NCI-H2196 (cell line): ENCODE results near the gene COL5A1.

Experiments used
- DNase-seq: peaks from one replicate; lab custom pipeline; 2025; ENCODE audit not compliant: unreplicated experiment; lab: John Stamatoyannopoulos, UW

COL5A1 gene

DNA sequence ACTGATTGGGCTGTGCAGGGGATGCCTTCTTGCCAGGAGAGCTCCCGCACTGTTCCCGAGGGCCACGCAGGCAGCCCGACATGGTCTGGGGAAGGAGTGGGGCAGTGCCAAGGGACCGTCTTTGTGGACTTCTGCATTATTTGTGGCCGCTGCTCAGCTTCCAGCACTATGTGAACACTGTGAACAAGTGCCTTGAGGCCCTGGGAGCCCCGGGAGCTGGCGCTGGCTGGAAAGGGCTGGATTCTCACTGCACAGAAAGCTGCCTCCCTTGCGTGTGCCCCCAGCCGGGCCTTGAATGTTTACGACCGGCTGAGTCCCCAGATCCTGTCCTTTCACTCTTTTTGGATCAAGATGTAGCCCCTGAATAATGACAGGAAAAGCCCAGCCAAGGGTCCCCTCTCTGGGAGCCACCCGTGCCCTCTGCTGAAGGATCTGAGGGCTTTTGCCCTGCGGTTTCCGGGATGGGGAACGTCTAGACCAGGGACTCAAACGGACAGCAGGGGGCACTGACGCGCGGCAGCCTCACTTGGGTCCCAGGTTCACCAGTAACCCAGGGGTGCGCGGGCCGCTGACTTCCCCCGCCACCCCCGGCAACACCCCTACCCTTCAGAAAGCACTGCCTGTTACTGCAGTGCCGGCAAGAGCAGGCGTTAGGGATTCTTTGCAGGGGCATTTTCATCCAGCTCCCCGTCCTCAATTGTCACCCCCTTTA is 140.1 kb downstream of the COL5A1 start:
- no peak for DNase-seq

DNA sequence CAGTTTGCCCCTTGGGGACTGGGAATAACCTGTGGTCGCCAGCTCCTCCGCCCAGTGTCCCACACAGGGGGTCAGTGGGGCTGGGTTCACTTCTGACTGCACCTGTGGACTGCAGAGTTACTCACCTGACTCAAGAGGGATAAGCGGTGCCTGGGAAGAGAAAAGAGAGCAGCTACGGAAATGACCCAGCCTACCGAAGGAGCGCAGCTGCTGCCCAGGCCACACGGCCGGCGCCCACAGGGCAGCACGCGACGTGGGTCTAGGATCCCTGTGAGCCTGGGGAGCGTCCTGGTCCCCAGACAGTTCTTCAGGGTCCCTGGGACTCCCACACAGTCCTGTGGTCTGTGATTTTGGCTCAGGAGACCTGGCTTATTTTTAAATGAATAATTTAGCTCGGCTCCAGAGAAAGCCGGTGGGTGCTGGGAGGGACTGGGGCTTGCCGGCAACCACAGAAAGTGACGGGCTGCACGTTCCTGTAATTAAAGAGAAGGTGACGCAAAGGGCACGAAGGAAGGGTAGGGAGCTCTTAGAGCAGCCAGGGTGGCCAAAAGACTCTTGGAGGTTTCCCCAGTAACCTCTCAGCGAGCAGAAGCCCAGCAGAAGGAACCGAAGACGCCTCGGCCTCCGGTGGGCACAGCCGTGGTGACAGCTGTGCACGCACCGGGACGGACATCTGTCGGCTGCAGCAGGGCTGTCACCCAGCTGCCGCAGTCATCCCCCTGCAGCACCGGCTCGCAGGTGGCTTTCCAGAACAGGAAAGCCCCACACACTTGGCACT is 141.5 kb downstream of the COL5A1 start:
- no peak for DNase-seq

DNA sequence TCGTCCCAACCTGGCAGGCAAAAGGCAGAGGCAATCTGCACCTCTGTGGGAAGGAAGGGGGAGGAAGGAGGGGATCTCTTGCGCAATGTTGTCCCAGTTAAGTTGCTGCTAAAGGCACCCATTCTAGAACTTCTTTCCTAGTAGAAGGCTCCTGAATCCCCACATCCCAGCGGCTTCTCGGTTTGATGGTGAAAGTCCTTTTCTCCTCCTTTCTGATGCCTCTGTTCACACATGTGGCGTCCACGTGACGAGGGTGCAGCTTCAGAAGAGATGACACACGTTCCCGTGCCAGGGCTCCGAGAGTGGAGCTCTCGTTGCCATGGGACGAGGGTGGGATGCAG is 142.1 kb downstream of the COL5A1 start:
- DNase-seq = no peak

DNA sequence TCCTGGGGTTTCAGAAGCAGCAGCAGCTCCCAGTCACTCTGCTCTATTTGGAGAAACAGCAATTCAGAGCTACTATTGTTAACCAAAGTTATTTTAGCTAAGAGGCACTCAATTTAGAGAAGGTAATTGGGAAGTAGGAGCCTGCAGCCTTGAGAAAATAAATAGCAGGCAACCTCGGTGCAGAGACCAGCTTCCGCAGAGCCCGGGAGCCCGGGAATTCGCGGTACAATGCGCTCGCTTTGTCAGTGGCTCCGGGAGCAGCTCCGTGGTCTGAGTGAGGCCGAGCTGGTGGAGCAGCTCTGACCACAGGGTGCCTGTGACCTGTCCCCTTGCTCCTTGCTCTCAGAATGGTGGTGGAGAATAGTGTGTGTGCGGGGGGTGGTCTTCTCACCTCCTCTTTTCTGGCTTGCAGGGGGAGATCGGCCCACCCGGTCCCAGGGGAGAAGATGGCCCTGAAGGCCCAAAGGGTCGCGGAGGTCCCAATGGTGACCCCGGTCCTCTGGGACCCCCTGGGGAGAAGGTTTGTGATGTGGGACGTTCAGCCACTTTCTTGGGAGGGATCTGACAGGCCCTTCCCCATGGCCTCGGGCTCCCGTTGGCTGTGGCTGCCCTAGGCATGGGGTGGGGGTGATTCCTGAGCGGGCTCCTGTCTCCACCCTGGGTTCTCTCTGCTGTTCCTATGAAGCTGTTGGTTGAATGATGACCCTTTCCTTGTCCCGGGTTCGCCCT is 143.1 kb downstream of the COL5A1 start:
- DNase-seq = no peak

DNA sequence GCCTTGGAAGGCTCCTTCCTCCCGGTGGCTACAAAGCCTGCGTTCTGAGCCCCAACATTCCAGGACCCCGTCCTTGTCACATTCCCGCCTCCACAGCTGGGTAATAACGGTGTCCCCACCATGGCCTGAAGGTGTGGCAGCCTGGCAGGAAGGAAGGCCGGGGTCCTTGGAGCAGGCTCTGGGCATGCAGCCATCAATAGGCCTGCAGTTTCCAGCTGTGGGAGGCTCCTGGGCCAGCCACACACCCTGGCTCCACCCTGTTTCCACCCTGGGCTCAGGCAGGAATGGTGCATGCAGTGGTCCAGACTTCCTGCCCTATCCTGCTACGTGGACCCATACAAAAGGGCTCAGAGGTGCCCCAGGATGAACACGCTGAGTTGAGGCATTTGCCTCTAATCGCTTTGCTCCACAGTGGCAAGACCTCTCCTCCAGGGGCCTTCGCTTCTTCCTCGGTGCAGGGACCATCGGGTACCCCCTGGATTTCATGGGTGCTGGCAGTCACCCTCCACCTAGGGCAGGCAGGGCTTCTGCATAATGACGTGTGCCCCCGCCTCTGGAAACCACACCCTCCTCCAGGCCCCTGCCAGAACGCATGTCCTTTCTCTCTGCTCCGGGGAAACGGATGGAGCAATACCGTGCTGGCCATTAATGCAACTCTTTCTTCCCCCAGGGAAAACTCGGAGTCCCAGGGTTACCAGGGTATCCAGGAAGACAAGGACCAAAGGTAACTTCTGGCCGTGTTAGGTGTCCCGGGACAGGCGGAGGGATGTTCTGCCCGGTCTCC is 143.9 kb downstream of the COL5A1 start:
- DNase-seq = no peak

DNA sequence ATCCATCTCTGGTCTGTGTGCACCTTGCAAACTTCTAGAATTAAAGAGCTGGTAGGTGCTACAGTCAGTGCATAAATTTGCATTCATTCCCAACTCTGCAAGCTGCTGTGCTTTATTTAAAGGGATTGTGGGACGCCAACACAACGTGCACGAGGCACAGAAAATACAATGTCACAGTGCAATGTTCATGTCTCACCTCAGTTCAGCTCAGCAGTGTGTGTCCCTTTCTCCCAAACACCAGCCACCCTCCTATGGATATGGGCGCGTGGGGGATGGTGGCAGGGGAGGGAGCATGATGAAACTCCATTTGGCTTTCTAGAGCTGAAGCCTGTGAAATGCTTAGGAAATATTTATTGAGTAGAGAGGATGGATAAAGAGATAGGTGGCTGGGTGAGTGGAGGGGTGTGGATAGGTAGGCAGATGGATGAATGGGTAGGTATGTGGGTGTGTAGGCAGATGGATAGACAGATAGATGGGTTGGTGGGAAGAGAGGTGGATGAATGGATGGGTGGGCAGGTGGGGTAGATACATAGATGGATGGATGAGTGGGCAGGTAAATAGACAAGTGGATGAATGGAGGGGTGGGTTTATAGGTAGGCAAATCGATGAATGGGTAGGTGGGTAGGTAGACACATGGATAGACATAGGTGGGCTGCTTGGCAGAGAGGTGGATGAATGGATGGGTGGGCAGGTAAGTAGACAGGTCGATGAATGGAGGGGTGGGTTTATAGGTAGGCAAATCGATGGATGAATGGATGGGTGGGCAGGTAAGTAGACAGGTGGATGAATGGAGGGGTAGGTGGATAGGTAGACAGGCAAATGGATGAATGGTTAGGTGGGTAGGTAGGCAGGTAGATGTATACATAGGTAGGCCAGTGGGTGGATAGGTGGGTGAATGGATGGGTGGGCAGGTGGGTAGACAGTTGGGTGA is 146.3 kb downstream of the COL5A1 start:
- no peak for DNase-seq

DNA sequence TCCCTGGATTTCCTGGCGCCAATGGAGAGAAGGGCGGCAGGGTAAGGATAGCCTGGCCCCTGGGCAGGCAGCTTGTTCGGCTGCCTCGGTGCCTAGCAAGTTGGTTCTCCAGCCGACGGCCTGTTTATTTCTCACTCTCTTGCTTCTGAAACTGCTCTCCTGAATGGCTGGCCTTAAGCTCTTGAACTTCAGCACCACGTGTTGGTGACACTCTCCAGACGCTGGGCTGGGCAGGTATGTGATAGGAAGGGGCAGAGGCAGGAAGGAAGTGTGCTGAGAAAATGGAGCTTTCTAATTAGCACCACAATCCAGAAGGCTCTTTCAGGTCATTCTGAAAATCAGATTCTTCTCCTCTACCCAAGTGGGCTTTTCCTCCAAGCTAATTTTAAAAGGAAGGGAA is 147.6 kb downstream of the COL5A1 start:
- DNase-seq = no peak

DNA sequence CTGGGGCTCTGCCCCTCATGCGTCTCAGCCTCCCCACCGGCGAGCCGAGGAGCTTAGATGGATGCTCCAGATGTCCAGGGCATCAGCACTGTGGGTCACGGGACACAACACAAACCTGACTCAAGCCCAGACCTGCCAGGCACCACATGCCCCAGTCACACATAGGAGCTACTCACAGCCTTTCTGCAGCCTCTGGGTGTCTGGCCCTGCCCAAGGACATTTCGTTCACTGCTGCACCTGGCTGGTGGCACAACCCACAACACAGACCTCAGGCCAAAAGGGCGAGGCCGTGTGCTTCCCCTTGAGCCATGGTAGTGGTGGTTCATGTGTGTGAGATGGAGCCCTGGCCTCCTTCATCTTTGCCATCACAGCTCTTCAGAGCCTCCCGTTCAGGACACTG is 149.4 kb downstream of the COL5A1 start:
- no peak for DNase-seq

DNA sequence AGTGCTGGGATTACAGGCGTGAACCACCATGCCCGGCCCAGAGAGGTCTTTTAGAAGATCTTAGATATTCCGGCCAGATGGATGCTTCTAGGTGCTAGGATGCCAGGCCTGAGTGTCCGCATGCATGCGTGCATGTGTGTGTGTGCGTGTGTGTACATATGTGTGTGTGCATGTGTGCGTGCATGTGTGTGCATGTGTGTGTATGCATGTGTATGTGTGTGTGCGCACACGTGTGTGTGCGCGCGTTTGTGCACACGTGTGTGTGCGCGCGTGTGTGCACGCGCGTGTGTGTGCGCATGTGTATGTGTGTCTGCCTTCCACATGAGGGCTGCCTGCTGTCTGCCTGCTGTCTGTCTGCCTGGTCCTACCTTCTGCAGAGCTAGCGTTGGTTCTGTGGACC is 151.0 kb downstream of the COL5A1 start:
- DNase-seq = no peak

DNA sequence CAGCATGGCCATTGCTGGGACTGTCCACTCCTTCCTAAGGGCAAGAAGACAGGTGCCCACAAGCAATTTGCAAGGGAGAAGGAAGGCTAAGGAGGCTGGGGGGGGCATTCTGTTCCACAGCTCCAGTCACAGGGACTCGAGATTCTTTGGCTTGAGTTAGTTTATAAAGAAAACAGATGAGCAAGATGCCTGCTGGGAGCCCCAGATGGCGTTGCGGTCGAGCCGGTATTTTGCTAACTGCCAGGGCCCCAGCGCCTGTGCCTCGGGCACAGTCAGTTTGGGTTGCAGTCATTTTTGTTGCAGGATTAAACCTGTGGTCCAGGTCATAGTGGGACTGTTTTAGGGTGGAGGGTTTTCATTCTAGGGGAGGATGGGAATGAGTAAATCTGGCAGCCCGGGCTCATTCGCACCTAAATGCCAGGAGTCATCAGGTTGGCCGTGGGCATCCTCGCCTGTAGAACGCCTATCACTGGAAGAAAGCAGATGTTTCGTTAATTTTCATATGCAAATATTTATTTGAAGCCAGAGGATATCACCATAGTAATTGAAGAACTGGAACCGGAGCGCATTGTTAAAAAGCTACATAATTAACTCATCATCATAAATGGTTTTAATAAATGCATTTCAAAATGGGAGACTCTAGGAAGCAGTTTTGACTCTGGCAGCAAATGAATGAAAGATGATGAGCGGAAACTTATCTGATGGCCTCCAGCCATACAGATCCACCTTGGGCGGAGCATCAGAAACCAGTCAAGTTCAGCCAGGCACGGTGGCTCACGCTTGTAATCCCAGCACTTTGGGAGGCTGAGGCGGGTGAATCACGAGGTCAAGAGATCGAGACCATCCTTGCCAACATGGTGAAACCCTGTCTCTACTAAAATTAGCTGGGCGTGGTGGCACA is 151.9 kb downstream of the COL5A1 start:
- DNase-seq = no peak

DNA sequence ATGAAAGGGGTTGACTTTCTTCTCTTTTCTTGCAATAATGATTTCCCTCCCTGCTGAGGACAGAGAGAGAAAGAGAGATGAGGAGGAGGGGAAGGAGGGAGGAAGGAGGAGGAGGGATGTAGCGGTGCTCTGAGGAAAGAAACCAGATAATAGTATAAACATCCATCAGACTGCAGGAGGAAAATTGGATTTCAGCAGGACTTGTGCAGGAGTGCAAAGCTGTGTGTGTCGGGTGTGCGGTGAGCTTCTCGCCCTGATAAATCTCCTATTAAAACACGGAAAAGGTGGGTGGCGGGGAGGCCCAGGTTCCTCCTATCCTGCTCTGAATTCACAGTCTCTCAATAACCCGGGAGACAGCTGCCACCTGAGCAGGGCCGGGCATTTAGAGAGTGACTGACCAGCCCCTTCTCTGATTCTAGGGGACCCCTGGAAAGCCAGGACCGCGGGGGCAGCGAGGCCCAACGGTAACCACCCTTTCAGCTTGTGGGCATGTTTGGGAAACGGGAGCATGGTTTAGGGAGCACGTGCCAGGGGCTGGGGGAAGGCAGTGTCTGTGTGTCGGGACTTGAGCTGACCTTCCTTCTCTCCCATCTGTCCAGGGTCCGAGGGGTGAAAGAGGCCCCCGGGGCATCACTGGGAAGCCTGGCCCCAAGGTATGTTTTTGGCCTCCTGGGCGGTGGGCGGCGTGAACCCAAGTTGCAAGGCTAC is 153.2 kb downstream of the COL5A1 start:
- DNase-seq = no peak

DNA sequence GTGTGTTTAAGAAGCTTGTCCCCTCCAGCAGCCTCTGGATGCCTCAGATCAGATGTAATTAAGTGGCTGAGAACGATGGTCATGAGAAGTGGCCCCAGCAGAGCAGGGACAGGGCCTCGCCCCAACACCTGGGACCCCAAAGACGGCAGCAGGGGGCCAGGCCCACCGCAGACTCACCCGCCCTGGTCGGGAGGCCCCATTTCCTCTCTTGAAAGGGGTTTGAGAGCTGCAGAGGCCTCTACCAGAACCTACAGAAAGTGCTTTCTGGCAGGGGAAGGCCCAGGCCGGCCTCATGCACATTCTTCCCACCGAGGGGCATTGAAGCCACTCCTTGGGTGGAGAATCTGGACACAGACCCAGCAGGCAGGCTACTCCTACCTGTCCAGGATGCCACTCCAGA is 153.8 kb downstream of the COL5A1 start:
- DNase-seq = no peak

DNA sequence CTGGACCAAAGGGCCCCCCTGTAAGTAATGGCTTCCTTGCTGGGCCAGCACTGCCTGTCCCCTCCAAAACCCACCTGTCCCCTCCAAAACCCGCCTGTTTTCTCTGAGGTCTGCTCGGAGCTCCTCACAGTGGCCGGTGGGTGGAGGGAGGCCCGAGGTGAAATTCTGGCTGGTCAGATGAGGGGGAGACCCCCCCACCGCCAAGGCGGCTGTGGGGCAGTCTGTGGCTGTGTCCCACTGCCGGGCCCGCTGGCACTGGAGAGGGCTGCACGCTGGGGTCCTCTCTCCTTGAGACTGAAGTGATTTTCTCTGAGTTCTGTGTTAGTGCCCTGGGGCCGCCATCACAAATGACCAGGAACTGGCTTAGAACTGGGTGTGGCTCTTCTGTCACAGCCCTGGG is 155.3 kb downstream of the COL5A1 start:
- DNase-seq = no peak

DNA sequence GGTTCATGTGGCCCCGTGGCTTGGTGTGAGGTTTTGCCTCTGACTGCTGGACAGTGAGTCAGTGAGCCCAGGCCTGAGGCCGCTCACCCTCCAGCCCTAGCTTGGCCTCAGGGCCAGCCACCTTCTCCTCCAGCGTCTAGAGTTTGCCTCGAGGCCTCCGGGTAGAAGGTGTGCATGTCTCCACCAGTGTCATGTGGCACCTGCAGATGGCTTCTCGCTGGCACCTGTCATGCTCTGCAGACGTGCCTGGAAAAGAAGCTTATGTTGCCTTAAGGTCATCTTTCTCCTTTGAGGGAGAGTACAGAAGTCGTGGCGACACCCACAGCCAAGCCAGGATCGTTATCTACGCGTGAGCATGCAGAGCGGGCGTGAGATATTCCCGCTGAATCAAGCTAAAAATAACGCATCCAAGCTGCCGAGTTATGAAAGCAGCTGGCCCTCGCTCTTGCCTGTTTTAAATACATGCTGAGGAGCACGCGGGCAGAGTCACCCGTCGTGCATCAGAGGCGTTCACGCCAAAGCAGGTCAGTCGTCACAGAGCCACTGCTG is 159.3 kb downstream of the COL5A1 start:
- no peak for DNase-seq

DNA sequence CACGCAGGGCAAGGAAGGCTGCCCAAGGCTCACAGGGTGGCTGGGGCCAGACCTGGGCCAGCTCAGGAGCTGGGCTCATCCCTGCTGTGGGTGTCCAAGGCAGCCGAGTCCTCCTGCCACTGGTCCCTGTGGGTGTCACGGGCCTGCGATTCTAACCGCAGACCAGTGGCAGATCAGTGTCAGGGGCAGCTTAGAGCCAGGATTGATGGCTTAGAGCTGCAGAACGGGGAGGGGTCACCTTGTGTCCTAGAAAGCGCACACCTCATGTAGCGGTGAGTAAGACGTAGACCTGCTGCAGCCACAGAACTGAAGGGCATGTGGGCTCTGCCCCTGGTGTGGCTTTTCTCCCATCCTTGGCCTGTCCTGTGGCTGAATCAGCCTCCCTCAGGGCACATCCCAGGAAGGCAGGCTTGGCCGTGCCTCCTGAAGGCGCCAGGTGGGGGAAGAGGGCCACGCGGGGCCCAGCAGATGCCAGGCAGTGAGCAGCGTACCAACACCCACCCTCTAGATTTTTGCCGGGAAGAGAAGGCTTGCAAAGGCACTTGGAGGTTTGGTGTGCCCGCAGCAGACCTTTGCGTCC is 160.7 kb downstream of the COL5A1 start:
- DNase-seq = no peak

DNA sequence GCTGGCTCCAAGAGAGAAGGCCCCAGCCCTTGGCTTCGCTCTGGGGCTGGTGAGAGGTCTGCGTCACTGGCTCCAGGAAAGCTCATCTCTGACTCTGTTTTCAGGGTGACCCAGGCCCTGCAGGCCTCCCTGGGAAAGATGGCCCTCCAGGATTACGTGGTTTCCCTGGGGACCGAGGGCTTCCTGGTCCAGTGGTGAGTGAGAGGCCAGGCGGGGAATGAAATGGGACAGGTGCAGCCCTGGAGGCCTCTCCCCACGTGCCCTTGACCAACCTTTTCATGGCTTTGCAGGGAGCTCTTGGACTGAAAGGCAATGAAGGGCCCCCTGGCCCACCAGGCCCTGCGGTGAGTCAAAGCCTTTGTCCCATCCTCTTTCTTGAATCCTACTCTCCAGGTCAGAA is 163.3 kb downstream of the COL5A1 start:
- DNase-seq = no peak

DNA sequence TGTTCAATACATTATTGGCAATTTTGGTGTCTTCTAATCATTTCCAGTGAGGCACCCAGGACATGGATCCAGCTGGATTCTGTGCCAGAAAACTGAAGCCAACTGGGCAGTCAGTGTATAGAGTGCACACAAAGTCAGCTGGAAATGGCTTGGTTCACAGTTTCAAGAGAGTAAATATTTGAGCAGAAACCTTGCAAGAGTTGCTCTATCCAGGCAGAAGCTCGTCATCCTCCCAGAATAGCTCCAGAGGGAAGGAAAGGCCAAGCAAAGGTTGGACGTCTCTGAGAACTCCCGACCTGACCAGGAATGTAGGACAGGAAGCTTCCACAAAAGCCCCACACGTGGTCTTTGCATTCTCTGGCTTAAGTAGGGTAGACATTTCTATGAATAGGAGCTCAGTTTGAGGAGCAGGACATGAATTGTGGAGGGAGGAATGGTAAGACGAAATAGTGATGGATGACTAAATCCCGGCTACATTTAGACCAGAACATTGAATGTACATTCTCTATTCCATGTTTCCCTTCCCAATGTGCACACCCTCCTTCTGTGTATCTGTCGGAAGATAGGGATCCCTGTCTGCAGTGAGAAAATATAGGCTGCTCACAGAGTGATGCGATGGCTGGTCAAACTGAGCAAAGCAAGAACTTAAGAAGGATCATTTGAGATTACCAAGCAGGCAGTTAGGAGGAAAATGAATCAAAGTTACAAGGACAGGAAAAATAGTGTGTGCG is 166.3 kb downstream of the COL5A1 start:
- no peak for DNase-seq
